LNCaP clone FGC (cell line): ENCODE results near the gene APOBEC3B.

Experiments
- DNase-seq: peaks from one replicate; pipeline ENCODE4 v3.0.0-alpha.2; 2011; ENCODE audit warnings: low read depth
- H3K4me3 ChIP-seq: 2 replicates; pipeline ENCODE4 v1.5.1; 2011; ENCODE audit warnings: mild to moderate bottlenecking, low read depth, low read length, control low read depth
- CTCF ChIP-seq: IDR thresholded peaks from 2 replicates; pipeline ENCODE4 v1.5.1; 2012; ENCODE audit warnings: mild to moderate bottlenecking; ENCODE audit not compliant: control insufficient read depth, insufficient read depth; ENCODE audit errors: extremely low read depth

APOBEC3B gene

GRCh38 chr22:38938221-38938620 lies 43.9 kb upstream of the APOBEC3B start:
- no peak for DNase-seq
- TF ChIP-seq CTCF, result no peak
- no peak overlapping the region for H3K4me3 ChIP-seq

GRCh38 chr22:38938925-38939324 lies 43.2 kb upstream of the APOBEC3B start:
- H3K4me3 ChIP-seq, result no peak overlapping the region
- TF ChIP-seq CTCF, result no peak
- DNase-seq, result no peak

- TF ChIP-seq CTCF, result no peak
- no peak overlapping the region for H3K4me3 ChIP-seq
- no peak for DNase-seq
These were observed 41.2 kb upstream of the APOBEC3B start for GRCh38 chr22:38940811-38941384.

- no peak overlapping the region for H3K4me3 ChIP-seq
- no peak for TF ChIP-seq CTCF
- DNase-seq, result no peak
These were observed 40.6 kb upstream of the APOBEC3B start for GRCh38 chr22:38941488-38941987.

GRCh38 chr22:38942702-38943101 lies 39.4 kb upstream of the APOBEC3B start:
- no peak for TF ChIP-seq CTCF
- H3K4me3 ChIP-seq, result no peak overlapping the region
- DNase-seq, result no peak

- H3K4me3 ChIP-seq, result no peak overlapping the region
- TF ChIP-seq CTCF, result no peak
- no peak for DNase-seq
These were observed 38.9 kb upstream of the APOBEC3B start for GRCh38 chr22:38943201-38943600.

- TF ChIP-seq CTCF, result no peak
- no peak for DNase-seq
- no peak overlapping the region for H3K4me3 ChIP-seq
These were observed 38.3 kb upstream of the APOBEC3B start for GRCh38 chr22:38943882-38944281.
